IPS-18a (cell line): ENCODE measurements around the gene RAPGEF2.

Experiments used
- H3K27ac ChIP-seq: one replicate; pipeline ENCODE4 v1.5.1; 2013; ENCODE audit warnings: low read length
- H3K27me3 ChIP-seq: one replicate; pipeline ENCODE4 v1.6.1; 2013; ENCODE audit warnings: mild to moderate bottlenecking, low read length; ENCODE audit not compliant: control insufficient read depth, insufficient read depth
- H3K36me3 ChIP-seq: one replicate; pipeline ENCODE4 v1.6.1; 2013; ENCODE audit warnings: low read depth, low read length; ENCODE audit not compliant: control insufficient read depth
- H3K4me1 ChIP-seq: one replicate; pipeline ENCODE4 v1.6.1; 2013; ENCODE audit warnings: low read depth, low read length; ENCODE audit not compliant: control insufficient read depth
- H3K4me3 ChIP-seq: one replicate; pipeline ENCODE4 v1.5.1; 2013; ENCODE audit warnings: low read length
- H3K9ac ChIP-seq: one replicate; pipeline ENCODE4 v1.6.1; 2013; ENCODE audit warnings: mild to moderate bottlenecking, low read length, moderate library complexity
- H3K9me3 ChIP-seq: one replicate; pipeline ENCODE4 v1.6.1; 2013; ENCODE audit warnings: low read depth, low read length; ENCODE audit not compliant: control insufficient read depth

Gene RAPGEF2

GRCh38 chr4:159273141-159273438 is 170.2 kb downstream of the RAPGEF2 start:
- Histone ChIP-seq H3K36me3 (no peaks in the 10 kb centered on the region), H3K27me3 (no peaks in the 10 kb centered on the region), H3K4me1 (peaks cover 9% of the 10 kb centered on the region), H3K4me3 (no peak overlapping the region), H3K9ac (no peak overlapping the region), H3K27ac (no peak overlapping the region), H3K9me3 (no peaks in the 10 kb centered on the region)

- Histone ChIP-seq H3K36me3 (no peaks in the 10 kb centered on the region), H3K27ac (no peak overlapping the region), H3K27me3 (no peaks in the 10 kb centered on the region), H3K4me3 (no peak overlapping the region), H3K4me1 (peaks cover 2% of the 10 kb centered on the region), H3K9me3 (no peaks in the 10 kb centered on the region), H3K9ac (no peak overlapping the region)
Observed at GRCh38 chr4:159273841-159274240, 171.0 kb downstream of the RAPGEF2 start.

- Histone ChIP-seq H3K36me3 (no peaks in the 10 kb centered on the region), H3K4me3 (no peak overlapping the region), H3K9ac (no peak overlapping the region), H3K27ac (no peak overlapping the region), H3K4me1 (peaks cover 9% of the 10 kb centered on the region), H3K9me3 (no peaks in the 10 kb centered on the region), H3K27me3 (no peaks in the 10 kb centered on the region)
Observed at GRCh38 chr4:159278399-159278798, 175.5 kb downstream of the RAPGEF2 start.

GRCh38 chr4:159279084-159279483 is 176.2 kb downstream of the RAPGEF2 start:
- Histone ChIP-seq H3K9ac (no peak overlapping the region), H3K4me1 (peaks cover 16% of the 10 kb centered on the region), H3K9me3 (no peaks in the 10 kb centered on the region), H3K27me3 (no peaks in the 10 kb centered on the region), H3K27ac (no peak overlapping the region), H3K4me3 (no peak overlapping the region), H3K36me3 (no peaks in the 10 kb centered on the region)

- H3K27me3 ChIP-seq: no peaks in the 10 kb centered on the region
- H3K36me3 ChIP-seq: no peaks in the 10 kb centered on the region
- no peaks in the 10 kb centered on the region for H3K9me3 ChIP-seq
- H3K4me1 ChIP-seq: peaks cover 20% of the 10 kb centered on the region
- H3K9ac ChIP-seq: no peak overlapping the region
- no peak overlapping the region for H3K4me3 ChIP-seq
- no peak overlapping the region for H3K27ac ChIP-seq
Observed at GRCh38 chr4:159280442-159281172, 177.7 kb downstream of the RAPGEF2 start.

- Histone ChIP-seq H3K27me3 (no peaks in the 10 kb centered on the region), H3K4me3 (no peak overlapping the region), H3K4me1 (peaks cover 20% of the 10 kb centered on the region), H3K27ac (no peak overlapping the region), H3K9ac (no peak overlapping the region), H3K9me3 (no peaks in the 10 kb centered on the region), H3K36me3 (no peaks in the 10 kb centered on the region)
Observed at GRCh38 chr4:159281771-159282170, 178.9 kb downstream of the RAPGEF2 start.

- H3K27ac ChIP-seq: no peak overlapping the region
Observed at GRCh38 chr4:159282329-159282728, 179.4 kb downstream of the RAPGEF2 start.

GRCh38 chr4:159282944-159283343 is 180.1 kb downstream of the RAPGEF2 start:
- Histone ChIP-seq H3K27ac (no peak overlapping the region), H3K36me3 (no peaks in the 10 kb centered on the region), H3K9ac (peak overlapping the region; percentile 16), H3K4me1 (peaks cover 20% of the 10 kb centered on the region), H3K9me3 (no peaks in the 10 kb centered on the region), H3K27me3 (no peaks in the 10 kb centered on the region), H3K4me3 (no peak overlapping the region)

More at GRCh38 chr4:159282329-159282728, 179.4 kb downstream of the RAPGEF2 start:
- Histone ChIP-seq H3K36me3 (no peaks in the 10 kb centered on the region), H3K9me3 (no peaks in the 10 kb centered on the region), H3K27me3 (no peaks in the 10 kb centered on the region), H3K4me1 (peaks cover 20% of the 10 kb centered on the region), H3K4me3 (no peak overlapping the region), H3K9ac (no peak overlapping the region)

GRCh38 chr4:159283696-159284095 is 180.8 kb downstream of the RAPGEF2 start:
- Histone ChIP-seq H3K9me3 (no peaks in the 10 kb centered on the region), H3K4me1 (peaks cover 20% of the 10 kb centered on the region), H3K27me3 (no peaks in the 10 kb centered on the region), H3K4me3 (peak overlapping the region; percentile 6), H3K9ac (peak overlapping the region; percentile 16), H3K27ac (peak overlapping the region; percentile 63), H3K36me3 (no peaks in the 10 kb centered on the region)

GRCh38 chr4:159284113-159284512 is 181.2 kb downstream of the RAPGEF2 start:
- H3K9me3 ChIP-seq: no peaks in the 10 kb centered on the region
- peak overlapping the region; percentile 63 for H3K27ac ChIP-seq
- H3K36me3 ChIP-seq: no peaks in the 10 kb centered on the region
- H3K4me1 ChIP-seq: peaks cover 20% of the 10 kb centered on the region
- no peak overlapping the region for H3K9ac ChIP-seq
- H3K27me3 ChIP-seq: no peaks in the 10 kb centered on the region
- H3K4me3 ChIP-seq: no peak overlapping the region

GRCh38 chr4:159284733-159285132 is 181.9 kb downstream of the RAPGEF2 start:
- Histone ChIP-seq H3K9ac (no peak overlapping the region), H3K4me1 (peaks cover 20% of the 10 kb centered on the region), H3K27me3 (no peaks in the 10 kb centered on the region), H3K4me3 (no peak overlapping the region), H3K27ac (no peak overlapping the region), H3K9me3 (no peaks in the 10 kb centered on the region), H3K36me3 (no peaks in the 10 kb centered on the region)

- Histone ChIP-seq H3K36me3 (no peaks in the 10 kb centered on the region), H3K27ac (no peak overlapping the region), H3K4me1 (peaks cover 17% of the 10 kb centered on the region), H3K9me3 (no peaks in the 10 kb centered on the region), H3K4me3 (no peak overlapping the region), H3K9ac (no peak overlapping the region), H3K27me3 (no peaks in the 10 kb centered on the region)
Observed at GRCh38 chr4:159287767-159288166, 184.9 kb downstream of the RAPGEF2 start.
